ENCODE measurements around the gene P2RX7.
"Not testable (repeated sequence)": the region's sequence is repeated elsewhere in the genome, so short reads cannot be mapped to it uniquely, and the experiment has no call there.

Gene P2RX7

DNA sequence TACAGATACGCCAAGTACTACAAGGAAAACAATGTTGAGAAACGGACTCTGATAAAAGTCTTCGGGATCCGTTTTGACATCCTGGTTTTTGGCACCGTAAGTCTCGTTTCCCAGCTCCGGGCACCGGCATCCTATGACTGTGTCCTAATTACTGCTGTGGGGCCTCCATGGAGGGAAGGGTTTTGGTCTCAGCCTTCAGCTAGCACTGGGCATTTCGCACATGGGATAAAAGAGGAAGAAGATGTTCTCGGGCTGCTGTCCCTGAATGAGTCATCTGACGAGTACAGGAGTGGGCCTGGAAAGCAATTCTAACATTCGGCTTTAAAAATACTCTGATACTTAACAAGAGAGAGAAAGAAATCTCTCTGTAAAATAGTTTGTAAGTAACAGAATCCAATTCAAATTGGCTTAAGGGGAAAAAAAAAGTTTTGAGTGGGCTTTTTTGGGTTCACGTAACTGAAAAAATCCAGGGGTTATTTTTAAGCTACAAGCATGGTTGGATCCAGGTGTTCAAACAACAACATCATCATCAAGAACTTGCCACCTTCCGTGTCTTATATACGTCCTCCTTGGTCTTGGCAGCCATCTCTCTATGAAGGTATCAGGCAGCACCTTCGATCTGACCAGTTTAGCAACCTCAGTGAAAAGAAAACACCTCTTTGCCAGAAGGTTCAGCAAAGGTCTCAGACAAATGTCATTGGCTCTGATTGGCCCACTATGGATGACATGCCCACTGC is 42.9 kb downstream of the P2RX7 start:
- DNase-seq, result no peak

DNA sequence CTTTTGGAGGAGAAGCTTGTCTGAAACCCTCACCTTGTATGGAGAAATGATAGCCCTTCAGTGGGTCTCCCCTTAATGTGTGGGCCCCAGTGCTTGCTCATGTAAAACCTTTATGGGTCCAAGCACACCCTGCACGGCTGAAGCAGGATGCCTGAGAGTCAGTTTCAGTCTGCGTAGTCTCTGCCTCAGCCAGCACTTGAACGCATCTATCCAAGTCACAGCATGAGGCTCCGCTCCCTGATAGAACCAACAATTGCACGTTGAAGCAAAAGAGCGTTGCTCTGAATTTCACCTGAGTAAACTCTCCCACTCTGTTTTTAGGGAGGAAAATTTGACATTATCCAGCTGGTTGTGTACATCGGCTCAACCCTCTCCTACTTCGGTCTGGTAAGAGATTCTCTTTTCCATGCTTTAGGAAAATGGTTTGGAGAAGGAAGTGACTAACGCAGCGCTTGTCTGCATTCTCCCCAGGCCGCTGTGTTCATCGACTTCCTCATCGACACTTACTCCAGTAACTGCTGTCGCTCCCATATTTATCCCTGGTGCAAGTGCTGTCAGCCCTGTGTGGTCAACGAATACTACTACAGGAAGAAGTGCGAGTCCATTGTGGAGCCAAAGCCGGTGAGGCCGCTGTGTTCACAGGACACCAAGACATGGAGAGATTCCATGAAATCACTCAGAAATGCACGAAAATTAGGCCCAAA is 44.3 kb downstream of the P2RX7 start:
- no peak for DNase-seq

DNA sequence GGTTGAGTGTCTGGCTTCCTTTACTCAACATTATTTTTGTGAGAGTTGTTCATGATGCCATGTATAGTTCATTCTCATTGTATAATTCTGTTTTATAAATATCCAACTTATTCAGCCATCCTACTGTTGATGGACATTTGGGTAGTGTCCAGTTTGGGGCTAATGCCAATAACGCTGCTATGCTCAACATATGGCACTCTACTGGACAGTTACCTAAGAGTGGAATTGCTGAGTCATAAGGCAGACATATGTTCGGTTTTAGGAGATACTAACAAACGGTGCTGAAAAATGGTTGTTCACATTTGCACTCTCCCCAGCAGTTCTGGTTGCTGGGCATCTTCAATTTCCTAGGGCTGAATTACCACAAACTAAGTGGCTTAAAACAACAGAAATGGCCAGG is 48.5 kb downstream of the P2RX7 start:
- no peak for DNase-seq

DNA sequence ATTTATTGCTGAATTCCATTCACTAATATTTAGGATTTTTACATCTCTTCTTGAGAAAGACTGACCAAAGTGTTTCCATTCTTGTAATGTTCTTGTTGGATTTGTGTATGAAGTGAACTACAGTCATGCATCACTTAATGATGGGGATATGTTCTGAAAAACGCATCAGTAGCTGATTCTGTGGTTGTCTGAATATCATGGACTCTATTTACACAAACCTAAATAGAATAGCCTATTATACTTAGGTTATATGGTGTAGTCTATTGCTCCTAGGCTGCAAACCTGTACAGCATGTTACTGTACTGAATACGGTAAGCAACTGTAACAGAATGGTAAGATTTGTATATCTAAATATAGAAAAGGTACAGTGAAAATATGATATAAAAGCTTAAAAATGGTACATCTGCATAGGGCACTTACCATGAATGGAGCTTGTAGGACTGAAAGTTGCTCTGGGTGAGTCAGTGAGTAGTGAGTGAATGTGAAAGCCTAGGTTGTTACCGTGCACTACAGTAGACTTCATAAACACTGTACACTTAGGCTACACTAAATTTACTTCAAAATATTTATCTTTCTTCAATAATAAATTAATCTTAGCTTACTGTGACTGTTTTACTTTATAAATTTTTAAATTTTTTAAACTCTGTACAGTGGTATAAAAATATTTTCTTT is 49.7 kb downstream of the P2RX7 start:
- no peak for DNase-seq

DNA sequence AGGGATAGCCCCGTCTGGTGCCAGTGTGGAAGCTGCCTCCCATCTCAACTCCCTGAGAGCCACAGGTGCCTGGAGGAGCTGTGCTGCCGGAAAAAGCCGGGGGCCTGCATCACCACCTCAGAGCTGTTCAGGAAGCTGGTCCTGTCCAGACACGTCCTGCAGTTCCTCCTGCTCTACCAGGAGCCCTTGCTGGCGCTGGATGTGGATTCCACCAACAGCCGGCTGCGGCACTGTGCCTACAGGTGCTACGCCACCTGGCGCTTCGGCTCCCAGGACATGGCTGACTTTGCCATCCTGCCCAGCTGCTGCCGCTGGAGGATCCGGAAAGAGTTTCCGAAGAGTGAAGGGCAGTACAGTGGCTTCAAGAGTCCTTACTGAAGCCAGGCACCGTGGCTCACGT is 51.7 kb downstream of the P2RX7 start:
- no peak for DNase-seq

DNA sequence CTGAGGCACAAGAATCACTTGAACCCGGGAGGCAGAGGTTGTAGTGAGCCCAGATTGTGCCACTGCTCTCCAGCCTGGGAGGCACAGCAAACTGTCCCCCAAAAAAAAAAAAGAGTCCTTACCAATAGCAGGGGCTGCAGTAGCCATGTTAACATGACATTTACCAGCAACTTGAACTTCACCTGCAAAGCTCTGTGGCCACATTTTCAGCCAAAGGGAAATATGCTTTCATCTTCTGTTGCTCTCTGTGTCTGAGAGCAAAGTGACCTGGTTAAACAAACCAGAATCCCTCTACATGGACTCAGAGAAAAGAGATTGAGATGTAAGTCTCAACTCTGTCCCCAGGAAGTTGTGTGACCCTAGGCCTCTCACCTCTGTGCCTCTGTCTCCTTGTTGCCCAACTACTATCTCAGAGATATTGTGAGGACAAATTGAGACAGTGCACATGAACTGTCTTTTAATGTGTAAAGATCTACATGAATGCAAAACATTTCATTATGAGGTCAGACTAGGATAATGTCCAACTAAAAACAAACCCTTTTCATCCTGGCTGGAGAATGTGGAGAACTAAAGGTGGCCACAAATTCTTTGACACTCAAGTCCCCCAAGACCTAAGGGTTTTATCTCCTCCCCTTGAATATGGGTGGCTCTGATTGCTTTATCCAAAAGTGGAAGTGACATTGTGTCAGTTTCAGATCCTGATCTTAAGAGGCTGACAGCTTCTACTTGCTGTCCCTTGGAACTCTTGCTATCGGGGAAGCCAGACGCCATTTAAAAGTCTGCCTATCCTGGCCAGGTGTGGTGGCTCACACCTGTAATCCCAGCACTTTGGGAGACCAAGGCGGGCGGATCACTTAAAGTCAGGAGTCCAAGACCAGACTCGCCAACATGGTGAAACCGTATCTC is 52.6 kb downstream of the P2RX7 start:
- DNase-seq, result no peak

DNA sequence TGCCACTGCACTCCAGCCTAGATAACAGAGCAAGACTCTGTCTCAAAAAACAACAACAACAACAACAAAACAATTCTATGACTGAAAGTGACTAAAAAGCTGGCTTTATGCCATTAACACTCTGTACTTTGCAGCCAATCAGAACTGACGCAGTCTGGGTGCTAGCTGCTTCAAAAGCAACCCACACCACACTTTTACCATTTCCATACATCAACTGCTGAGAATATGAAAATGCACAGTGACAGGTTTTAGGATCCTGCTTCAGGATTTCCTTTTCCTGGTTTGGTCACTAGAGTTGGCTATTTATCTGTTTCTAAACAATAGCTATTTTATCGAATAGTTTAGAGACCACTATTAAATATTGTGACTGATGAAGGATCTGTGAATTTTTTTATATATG is 54.1 kb downstream of the P2RX7 start:
- no peak for DNase-seq

DNA sequence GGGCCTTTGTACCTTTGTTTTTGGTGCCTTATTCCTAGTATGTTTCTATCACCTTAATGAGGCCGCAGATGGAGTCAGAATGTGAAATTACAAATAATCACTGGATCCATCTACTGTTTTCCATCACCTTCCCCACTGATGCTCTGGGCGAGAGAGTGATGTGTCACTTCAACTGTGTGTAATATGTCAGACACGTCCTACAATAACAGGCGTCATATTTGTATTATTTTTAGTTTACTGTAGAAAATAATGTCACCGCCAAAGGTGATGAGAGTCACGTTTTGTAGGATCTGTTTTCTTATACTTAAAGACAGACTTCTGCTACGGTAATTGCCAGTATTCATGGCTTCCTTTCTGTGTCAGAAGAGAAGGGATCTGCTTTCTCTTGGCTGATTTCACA is 54.8 kb downstream of the P2RX7 start:
- DNase-seq, result no peak

DNA sequence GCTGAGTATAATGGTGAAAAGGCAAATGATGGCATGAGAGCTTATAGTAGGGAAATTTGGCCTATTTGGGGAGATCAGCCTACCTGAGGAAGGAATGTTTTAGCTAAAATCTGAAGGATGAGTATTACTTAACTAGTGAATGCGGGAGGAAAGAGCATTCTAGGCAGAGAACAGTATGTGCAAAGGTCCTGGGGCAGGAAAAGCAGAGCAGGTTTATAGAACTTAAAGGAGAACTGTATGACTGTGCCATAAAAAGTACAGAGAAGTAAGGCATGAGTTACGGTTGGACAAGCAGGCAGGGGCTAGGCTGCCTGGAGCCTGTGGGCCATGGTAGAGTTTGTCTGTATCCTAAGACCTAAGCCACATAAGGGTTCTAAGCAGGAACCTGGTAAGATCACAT is 55.6 kb downstream of the P2RX7 start:
- no peak for DNase-seq

DNA sequence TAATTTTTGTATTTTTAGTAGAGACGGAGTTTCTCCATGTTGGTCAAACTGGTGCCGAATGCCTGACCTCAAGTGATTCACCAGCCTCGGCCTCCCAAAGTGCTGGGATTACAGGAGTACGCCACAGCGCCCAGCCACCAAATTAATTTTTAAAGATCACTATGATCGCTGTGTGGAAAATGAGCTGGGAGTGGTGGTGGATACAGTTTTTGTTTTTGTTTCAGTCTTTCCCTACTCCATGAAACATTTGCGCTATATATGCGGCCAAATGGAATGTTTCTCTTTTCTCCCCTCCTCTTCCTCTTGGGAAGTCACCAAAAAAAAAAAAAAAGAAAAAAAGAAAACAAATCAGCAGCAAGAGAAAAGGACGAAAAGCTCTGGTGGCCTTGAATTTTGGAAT is 56.5 kb downstream of the P2RX7 start:
- DNase-seq, result no peak

DNA sequence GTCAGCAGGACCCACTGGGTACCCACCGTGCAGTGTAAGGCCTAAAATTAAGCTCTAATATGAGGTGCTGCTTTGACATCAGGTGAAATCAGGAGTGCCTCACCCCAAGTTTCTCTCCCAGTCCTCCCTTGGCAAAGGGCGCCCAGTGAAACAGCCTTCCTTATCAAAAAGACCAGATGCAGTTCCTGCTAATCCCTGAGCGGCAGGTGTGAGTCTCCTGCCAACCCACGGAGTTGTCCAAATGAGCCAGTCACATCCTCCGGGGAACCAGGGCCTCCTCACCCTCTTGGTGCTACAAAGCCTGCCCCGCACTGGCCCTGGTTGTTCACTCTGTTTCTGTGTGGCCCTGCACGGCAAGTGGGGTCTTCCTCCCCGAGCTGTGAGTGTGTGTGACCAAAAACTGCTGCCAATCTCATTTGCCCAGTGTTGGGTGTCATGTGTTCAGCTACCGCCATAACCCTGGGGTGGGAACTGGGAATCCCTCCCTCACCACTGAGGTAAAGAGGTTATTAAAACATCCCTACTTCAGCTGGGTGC is 57.0 kb downstream of the P2RX7 start:
- no peak for DNase-seq

DNA sequence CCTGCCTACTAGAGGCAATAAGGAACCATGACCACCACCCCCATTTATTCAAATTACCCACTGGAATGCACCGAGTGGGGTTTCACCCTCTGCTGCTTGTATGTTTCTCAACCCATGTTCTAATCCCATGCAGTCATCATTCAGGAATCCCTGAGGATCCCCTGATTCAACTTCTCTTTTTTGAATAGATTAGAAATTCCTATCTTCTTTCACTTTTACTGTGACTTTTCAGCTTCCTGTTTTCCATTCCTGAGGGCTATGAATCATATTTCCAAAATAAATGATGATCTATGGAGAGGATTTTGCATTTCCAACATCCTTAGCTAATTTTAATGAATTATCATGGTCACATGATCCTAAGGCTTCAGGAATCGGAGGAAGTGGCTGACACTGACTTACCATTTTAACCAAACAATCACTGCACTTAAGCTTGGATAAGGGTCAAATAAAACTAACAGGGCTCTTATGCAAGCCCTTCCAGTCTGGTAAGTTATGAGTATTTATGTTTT is 57.9 kb downstream of the P2RX7 start:
- DNase-seq, result no peak

DNA sequence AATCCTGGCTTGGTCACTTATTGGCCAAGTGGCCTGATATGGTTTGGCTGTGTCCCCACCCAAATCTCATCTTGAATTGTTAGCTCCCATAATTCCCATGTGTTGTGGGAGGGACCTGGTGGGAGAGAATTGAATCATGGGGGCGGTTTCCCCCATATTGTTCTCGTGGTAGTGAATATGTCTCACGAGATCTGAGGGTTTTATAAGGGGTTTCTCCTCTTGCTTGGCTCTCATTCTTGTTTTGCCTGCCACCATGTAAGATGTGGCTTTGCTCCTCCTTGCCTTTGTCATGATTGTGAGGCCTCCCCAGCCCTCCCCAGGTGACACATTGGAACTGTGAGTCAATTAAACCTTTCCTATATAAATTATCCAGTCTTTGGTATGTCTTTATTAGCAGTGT is 58.5 kb downstream of the P2RX7 start:
- no peak for DNase-seq

DNA sequence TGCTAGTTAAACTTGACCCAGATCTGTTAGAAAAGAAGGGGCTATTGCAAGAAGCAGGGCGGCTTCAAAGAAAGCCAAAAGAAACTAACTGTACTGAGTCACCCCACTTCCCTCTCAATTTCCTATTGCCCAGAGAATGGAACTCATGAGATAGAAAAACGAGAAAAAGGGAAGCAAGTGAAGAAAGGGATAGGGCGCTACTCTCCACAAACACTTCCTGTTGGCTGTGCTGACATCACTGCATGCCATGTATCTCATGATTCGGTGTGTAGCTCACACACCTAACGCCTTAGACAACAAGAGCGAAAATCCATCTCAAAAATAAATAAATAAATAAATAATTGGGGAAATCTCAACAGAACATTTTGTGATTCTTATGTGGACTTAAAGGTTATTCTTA is 64.2 kb downstream of the P2RX7 start:
- DNase-seq, result no peak

DNA sequence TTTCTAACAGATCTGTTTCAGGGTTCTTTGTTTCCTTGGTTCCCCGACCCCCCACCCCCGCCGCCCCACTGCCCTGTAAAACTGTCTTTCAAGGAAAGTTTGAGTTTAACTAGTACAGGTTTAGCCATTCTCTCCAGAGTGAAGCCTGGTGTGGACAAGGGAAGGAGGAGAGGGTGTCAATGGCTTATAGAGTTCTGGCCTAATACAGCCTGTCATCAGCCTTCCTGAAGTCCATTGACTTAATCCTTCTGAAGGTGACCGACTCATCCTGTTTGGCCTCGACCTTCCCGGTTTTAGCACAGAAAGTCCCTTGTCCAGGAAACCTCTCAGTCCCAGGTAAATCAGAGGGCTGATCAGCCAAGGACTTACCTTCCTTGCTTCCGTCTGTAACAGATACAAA is 66.3 kb downstream of the P2RX7 start:
- DNase-seq, result no peak

DNA sequence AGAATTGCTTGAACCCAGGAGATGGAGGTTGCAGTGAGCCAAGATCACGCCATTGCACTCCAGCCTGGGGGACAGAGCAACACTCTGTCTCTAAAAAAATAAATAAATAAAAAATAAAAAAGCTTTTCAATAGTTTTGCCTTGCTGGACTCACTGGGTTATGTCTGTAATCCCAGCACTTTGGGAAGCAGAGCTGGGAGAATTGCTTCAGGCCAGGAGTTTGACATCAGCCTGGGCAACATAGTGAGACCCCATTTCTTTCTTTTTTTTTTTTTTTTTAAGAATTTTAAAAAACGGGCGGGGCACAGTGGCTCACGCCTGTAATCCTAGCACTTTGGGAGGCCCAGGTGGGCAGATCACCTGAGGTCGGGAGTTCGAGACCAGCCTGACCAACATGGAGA is 68.5 kb downstream of the P2RX7 start:
- not testable (repeated sequence) for DNase-seq

DNA sequence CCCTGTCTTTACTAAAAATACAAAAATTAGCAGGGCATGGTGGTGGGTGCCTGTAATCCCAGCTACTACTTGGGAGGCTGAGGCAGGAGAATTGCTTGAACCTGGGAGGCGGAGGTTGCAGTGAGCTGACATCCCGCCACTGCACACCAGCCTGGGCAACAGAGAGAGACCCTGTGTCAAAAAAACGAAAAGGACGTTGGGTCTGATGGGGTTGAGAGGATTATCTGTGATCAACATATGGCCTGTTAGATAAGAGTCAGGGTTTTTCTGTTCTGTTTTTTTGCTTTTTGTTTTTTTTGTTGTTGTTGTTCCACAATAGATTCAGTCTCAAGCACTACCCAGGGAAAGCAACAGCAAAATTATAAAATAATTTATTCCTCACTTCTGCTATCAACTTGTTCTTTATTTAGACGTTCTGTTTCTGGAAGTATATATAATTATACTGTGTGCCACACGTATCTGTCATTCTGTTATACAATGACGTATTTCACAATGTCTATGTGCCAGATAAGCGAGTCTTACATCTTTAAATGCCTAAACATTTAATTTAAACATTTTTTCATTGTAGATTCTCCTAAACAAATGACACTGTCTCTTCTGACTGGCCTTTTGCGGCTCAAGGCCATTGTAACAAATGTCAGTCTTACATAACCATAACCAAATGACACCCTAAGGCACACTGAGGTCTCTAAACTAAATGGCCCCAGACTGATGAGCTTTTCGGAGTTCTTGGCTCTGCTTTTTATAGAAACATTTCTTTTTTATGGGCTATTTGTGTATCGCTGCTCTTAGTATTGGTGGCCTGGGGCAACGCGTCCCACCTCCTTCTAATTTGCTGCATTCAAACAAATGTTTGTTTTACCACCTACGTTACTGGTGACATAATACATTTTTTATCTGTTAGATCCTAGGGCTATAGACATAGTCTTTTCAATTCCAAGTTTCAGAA is 70.0 kb downstream of the P2RX7 start:
- DNase-seq, result no peak

DNA sequence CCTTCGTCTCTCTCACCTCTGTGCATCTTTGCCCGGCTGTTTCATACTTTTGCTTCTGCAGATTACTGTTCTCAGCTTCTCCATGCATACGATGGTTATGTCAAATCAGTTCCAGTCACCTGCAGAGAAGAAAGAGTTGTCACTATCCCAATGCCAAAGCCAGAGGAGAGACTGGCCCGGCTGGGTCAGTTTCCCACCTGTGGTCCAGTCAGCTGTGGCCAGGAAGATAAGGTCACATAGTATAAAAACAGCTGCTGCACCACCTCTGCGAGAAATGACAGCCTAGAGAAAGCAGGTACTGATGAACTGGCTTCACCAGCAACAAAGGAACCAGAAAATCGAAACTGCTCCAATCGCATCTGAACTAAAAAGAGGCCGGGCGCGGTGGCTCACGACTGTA is 70.8 kb downstream of the P2RX7 start:
- no peak for DNase-seq

DNA sequence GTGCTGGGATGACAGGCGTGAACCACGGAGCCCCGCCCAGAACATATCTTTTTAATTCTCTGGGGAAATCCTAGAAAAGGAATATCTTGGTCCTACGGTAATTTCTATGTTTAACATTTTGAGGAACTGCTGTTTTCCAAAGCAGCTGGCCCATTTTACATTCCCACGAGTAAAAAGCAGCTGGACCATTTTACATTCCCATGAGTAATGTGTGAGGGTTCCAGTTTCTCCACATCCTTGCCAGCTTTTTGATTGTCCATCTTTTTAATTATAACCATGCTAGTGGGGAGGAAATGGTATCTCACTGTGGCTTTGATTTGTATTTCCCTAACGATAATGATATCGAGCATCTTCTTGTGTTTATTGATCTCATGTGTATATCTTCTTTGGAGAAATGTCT is 72.8 kb downstream of the P2RX7 start:
- DNase-seq, result no peak

DNA sequence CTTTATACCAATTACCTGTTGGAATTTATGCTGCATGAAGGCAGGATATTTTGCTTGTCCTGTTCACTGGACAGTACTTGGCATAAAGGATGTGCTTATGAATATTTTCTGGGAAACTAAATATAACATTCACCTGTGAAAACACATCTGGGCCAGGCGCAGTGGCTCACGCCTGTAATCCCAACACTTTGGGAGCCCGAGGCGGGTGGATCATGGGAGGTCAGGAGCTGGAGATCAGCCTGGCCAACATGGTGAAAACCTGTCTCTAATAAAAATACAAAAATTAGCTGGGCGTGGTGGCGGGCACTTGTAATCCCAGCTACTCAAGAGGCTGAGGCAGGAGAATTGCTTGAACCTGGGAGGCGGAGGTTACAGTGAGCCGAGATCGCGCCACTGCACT is 75.9 kb downstream of the P2RX7 start:
- DNase-seq, result not testable (repeated sequence)

DNA sequence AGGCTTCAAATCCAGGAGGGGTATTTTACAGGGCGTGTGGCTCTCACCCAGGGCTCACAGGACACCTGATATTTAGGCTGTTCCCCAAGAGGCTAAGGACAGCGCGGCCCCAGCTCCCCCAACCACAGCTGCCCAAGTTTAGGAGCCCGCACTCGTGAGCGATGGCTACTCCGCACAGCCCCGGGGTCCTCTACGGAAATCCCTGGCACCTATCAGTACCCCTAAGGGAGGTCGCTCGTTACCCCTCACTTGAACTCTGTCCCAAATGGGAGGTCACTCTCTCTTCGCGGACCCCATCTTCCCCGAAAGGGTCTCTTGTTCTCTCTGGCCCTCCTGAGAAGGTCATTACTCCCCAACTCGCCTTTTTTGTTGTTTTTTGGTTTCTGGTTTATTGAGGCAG is 76.5 kb downstream of the P2RX7 start:
- DNase-seq, result no peak
